Panc1 (cell line): ENCODE results near the gene OR2V2. TPM values are rescaled to one million over a fixed set of nuclear protein-coding genes. Genes with fewer than 3 reads are reported as not detected.

Experiments
- ATAC-seq: fragments of 200-7000 bp; cut with Tn5 transposase; 2 replicates; pipeline ENCODE4 v1.9.1; 2020; ENCODE audit warnings: mild to moderate bottlenecking, moderate library complexity
- BruUV-seq: library from RNA; stranded (reverse); fragments of 400-500 nt; replicated peaks from 2 replicates; lab custom pipeline; 2021; lab: Mats Ljungman, UMichigan
- CTCF ChIA-PET: fragments of 300-600 bp; sonication (Branson Sonifier 250); formaldehyde crosslinking; loops from one replicate; lab custom pipeline; 2022; ENCODE audit warnings: antibody characterized with exemption; lab: Charles Lee
- POLR2A ChIA-PET: fragments of 300-600 bp; sonication (Branson Sonifier 250); formaldehyde crosslinking; loops from one replicate; lab custom pipeline; 2022; ENCODE audit warnings: antibody characterized with exemption; lab: Charles Lee
- DNase-seq: peaks from one replicate; pipeline ENCODE4 v3.0.0-alpha.2; 2010; ENCODE audit warnings: low read depth, low spot score
- H3K27ac ChIP-seq: 2 replicates; pipeline ENCODE4 v1.5.1; 2011; ENCODE audit warnings: mild to moderate bottlenecking, low read length, inconsistent platforms
- H3K27me3 ChIP-seq: fragments of 200-500 bp; sonication (Bioruptor generic); 2 replicates; pipeline ENCODE4 v1.6.0; 2014; ENCODE audit warnings: low read length, inconsistent platforms; ENCODE audit not compliant: control insufficient read depth, insufficient read depth
- H3K36me3 ChIP-seq: fragments of 200-500 bp; sonication (Bioruptor generic); 2 replicates; pipeline ENCODE4 v1.5.1; 2014; ENCODE audit warnings: inconsistent platforms, mild to moderate bottlenecking, low read length, moderate library complexity; ENCODE audit not compliant: control insufficient read depth, insufficient read depth
- H3K4me1 ChIP-seq: 2 replicates; pipeline ENCODE4 v1.5.1; 2011; ENCODE audit warnings: inconsistent platforms, mild to moderate bottlenecking, low read length, moderate library complexity; ENCODE audit not compliant: control insufficient read depth, insufficient read depth
- H3K4me3 ChIP-seq, 2 experiments: 2 replicates each; pipeline ENCODE4 v1.5.1; 2011 to 2012; ENCODE audit warnings: low read depth in 2 of 2, low read length in 2 of 2, mild to moderate bottlenecking in 2 of 2, inconsistent platforms in 1 of 2, moderate library complexity in 1 of 2
- H3K9me3 ChIP-seq: fragments of 200-500 bp; sonication (Bioruptor generic); 2 replicates; pipeline ENCODE4 v1.5.1; 2014; ENCODE audit warnings: low read depth, mild to moderate bottlenecking, inconsistent platforms, low read length, moderate library complexity; ENCODE audit not compliant: control insufficient read depth, insufficient read depth
- CTCF ChIP-seq: fragments of 450-650 bp; IDR thresholded peaks from 2 replicates; pipeline ENCODE4 v1.5.1; 2017; ENCODE audit warnings: mild to moderate bottlenecking
- POLR2AphosphoS5 ChIP-seq: IDR thresholded peaks from 2 replicates; pipeline ENCODE4 v1.6.1; 2012; ENCODE audit warnings: mild to moderate bottlenecking, low read depth, low read length, moderate library complexity
- REST ChIP-seq, 2 experiments: IDR thresholded peaks; 2 replicates each; pipeline ENCODE4 v1.6.1; 2011 to 2012; ENCODE audit warnings: low read depth in 2 of 2, control low read depth in 1 of 2, low read length in 1 of 2, mild to moderate bottlenecking in 1 of 2, moderate library complexity in 1 of 2; ENCODE audit not compliant: insufficient read depth in 1 of 2
- SIN3A ChIP-seq: IDR thresholded peaks from 2 replicates; pipeline ENCODE4 v1.6.1; 2012; ENCODE audit warnings: low read depth, mild to moderate bottlenecking, low read length, moderate library complexity, borderline replicate concordance; ENCODE audit not compliant: insufficient read depth
- TCF7L2 ChIP-seq: IDR thresholded peaks from 2 replicates; pipeline ENCODE4 v1.6.1; 2011; ENCODE audit warnings: mild to moderate bottlenecking, low read depth, low read length, inconsistent platforms
- in situ Hi-C: cut with HindIII; loops from 2 replicates; pipeline ENCODE4 v1.10.0; 2016; ENCODE audit warnings: low sequenced_read_pairs, low pct_unique_long_range_greater_than_20kb
- intact Hi-C: fragments of 100-400 bp; cut with micrococcal nuclease; formaldehyde crosslinking; loops from one replicate; pipeline ENCODE4 v1.10.0; 2022; ENCODE audit not compliant: unreplicated experiment
- total RNA-seq: library from RNA; stranded (reverse); gene quantifications from one replicate; pipeline ENCODE4 v1.2.1, GENCODE V29; 2021; ENCODE audit not compliant: unreplicated experiment

The OR2V2 gene
- total RNA-seq, 1 experiment from 2014 or later: not detected

- no peaks in the 10 kb centered on the region for H3K27me3 ChIP-seq
- POLR2A ChIA-PET: no interaction called here
- intact Hi-C loops: no loop called here
- CTCF ChIA-PET: no interaction called here
- H3K9me3 ChIP-seq: no peaks in the 10 kb centered on the region
- H3K4me1 ChIP-seq: peaks cover 20% of the 10 kb centered on the region
- H3K4me3 ChIP-seq: no peak overlapping the region
- TF ChIP-seq CTCF (no peak), POLR2AphosphoS5 (no peak), SIN3A (no peak), TCF7L2 (no peak), REST (IDR thresholded peaks at IDR 0.05; ENCODE audit: insufficient read depth in 1 of 2, low read depth in 2 of 2, low read length in 1 of 2) (no peak)
- in situ Hi-C loops: no loop called here
- no TSS peak for BruUV-seq
- H3K27ac ChIP-seq: no peak overlapping the region
- ATAC-seq (no peak; the same call in 1 of the 2 replicates), DNase-seq (no peak)
- H3K36me3 ChIP-seq: no peaks in the 10 kb centered on the region
Measured at GRCh38 chr5:181197326-181197951, 50.1 kb downstream of the OR2V2 start.

GRCh38 chr5:181198106-181198685 lies 50.8 kb downstream of the OR2V2 start:
- ChIA-PET CTCF (no interaction called here), POLR2A (interaction anchor here (0.9 kb wide), 1 partner anchor 30 kb away, joined by 5 read pairs; no protein-coding TSS in a partner anchor)
- no peak for ATAC-seq
- no peaks in the 10 kb centered on the region for H3K9me3 ChIP-seq
- H3K4me1 ChIP-seq: peaks cover 12% of the 10 kb centered on the region
- H3K36me3 ChIP-seq: no peaks in the 10 kb centered on the region
- BruUV-seq: no TSS peak
- no peak overlapping the region for H3K27ac ChIP-seq
- H3K4me3 ChIP-seq: no peak overlapping the region
- DNase-seq: no peak
- no peaks in the 10 kb centered on the region for H3K27me3 ChIP-seq
- in situ Hi-C loops: no loop called here
- intact Hi-C loops: no loop called here
- TF ChIP-seq POLR2AphosphoS5 (no peak), SIN3A (no peak), REST (IDR thresholded peaks at IDR 0.05; ENCODE audit: insufficient read depth in 1 of 2, low read depth in 2 of 2, low read length in 1 of 2) (no peak), TCF7L2 (no peak), CTCF (no peak)
